RWPE2 (cell line): ENCODE data around the gene DPEP1.

Source experiments
- ATAC-seq: fragments of 200-7000 bp; cut with Tn5 transposase; 3 replicates; pipeline ENCODE4 v1.9.1; 2021; ENCODE audit warnings: low read depth
- DNase-seq: peaks from one replicate; pipeline ENCODE4 v3.0.0-alpha.2; 2020; ENCODE audit warnings: low spot score
- H3K27ac ChIP-seq: fragments of 450-650 bp; 2 replicates; pipeline ENCODE4 v1.5.1; 2017; ENCODE audit warnings: mild to moderate bottlenecking; ENCODE audit not compliant: poor library complexity, severe bottlenecking
- H3K27me3 ChIP-seq: fragments of 250-450 bp; sonication (Bioruptor Pico); 2 replicates; pipeline ENCODE4 v1.5.1; 2021; ENCODE audit warnings: mild to moderate bottlenecking, moderate library complexity; ENCODE audit not compliant: insufficient read depth, poor library complexity, severe bottlenecking
- H3K36me3 ChIP-seq: fragments of 250-450 bp; sonication (Bioruptor Pico); 2 replicates; pipeline ENCODE4 v1.5.1; 2020; ENCODE audit warnings: low read depth, mild to moderate bottlenecking, moderate library complexity
- H3K4me1 ChIP-seq: fragments of 250-450 bp; sonication (Bioruptor Pico); 2 replicates; pipeline ENCODE4 v1.5.1; 2021; ENCODE audit warnings: mild to moderate bottlenecking, moderate library complexity; ENCODE audit not compliant: insufficient read depth, poor library complexity, severe bottlenecking
- H3K4me3 ChIP-seq: fragments of 250-450 bp; sonication (Bioruptor Pico); 2 replicates; pipeline ENCODE4 v1.5.1; 2021; ENCODE audit warnings: mild to moderate bottlenecking, moderate library complexity; ENCODE audit not compliant: severe bottlenecking
- H3K9me3 ChIP-seq: fragments of 250-450 bp; sonication (Bioruptor Pico); 2 replicates; pipeline ENCODE4 v1.5.1; 2021; ENCODE audit warnings: mild to moderate bottlenecking, moderate library complexity; ENCODE audit not compliant: severe bottlenecking
- TF ChIP-seq, protein P1 (sequence below): fragments of 450-650 bp; IDR thresholded peaks from one replicate; pipeline ENCODE4 v1.5.1; 2017; ENCODE audit warnings: mild to moderate bottlenecking, moderate library complexity; ENCODE audit not compliant: poor library complexity, severe bottlenecking

DPEP1 gene

DNA sequence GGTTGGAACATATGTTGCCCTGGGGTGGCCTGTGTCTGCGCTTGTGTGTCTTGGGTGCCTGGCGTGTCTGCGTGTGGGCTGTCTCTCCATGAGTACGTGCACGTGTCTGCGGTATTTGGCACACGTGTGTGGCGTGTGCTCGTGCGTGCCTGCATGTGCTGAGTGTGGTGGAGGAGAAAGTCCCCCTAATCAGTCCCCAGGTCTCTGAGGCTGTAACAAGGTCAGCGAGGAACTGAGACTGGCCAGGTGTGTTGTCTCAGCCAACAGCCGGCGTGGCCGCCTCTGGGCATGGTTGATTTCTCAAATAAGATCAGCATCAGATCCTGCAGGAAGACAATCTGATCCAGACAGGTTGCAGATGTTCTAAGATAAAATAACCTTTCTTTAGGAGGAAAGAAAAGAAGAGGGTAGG is 41.4 kb upstream of the DPEP1 start:
- no peak overlapping the region for H3K27ac ChIP-seq
- TF ChIP-seq, protein P1, sequence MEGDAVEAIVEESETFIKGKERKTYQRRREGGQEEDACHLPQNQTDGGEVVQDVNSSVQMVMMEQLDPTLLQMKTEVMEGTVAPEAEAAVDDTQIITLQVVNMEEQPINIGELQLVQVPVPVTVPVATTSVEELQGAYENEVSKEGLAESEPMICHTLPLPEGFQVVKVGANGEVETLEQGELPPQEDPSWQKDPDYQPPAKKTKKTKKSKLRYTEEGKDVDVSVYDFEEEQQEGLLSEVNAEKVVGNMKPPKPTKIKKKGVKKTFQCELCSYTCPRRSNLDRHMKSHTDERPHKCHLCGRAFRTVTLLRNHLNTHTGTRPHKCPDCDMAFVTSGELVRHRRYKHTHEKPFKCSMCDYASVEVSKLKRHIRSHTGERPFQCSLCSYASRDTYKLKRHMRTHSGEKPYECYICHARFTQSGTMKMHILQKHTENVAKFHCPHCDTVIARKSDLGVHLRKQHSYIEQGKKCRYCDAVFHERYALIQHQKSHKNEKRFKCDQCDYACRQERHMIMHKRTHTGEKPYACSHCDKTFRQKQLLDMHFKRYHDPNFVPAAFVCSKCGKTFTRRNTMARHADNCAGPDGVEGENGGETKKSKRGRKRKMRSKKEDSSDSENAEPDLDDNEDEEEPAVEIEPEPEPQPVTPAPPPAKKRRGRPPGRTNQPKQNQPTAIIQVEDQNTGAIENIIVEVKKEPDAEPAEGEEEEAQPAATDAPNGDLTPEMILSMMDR: no peak
- no peaks in the 10 kb centered on the region for H3K4me1 ChIP-seq
- DNase-seq: no peak
- H3K4me3 ChIP-seq: no peak overlapping the region
- H3K27me3 ChIP-seq: no peaks in the 10 kb centered on the region
- no peak for ATAC-seq
- no peaks in the 10 kb centered on the region for H3K9me3 ChIP-seq
- H3K36me3 ChIP-seq: no peaks in the 10 kb centered on the region

DNA sequence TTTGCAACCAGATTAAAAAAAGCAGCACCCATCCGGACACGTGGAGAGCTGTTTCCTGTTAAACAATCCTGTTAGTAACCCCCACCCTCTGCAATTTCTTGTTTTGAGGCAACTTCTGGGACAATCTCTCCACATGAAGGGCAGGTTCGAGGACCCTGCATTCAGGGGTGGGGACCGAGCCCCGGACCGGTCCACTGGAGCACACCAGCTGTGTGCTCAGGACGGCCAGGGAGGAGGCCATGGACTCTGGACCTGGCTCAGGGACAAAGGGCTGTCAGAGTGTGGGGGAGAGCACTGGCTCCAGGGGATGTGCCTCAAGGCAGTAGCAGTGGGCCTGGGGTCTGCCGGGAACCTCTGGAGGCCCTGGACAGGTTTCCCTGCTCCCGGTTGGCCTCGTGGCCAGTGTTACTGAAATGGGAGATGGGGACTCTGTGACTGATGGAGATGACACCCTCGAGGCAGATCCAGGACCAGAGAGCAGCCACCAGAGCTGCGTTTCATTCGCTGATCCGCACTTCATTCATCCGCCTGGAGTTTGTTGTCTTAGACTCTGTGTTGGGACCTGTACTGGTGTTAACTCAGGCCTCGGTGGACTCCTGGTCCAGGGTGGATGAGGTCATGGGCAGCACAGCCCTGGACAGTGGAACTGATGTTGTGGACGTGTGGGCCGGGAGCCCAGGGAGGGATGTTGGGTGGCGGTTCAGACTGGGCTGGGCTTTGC is 40.8 kb upstream of the DPEP1 start:
- Histone ChIP-seq H3K9me3 (no peaks in the 10 kb centered on the region), H3K36me3 (peaks cover 5% of the 10 kb centered on the region), H3K4me3 (no peak overlapping the region), H3K27me3 (no peaks in the 10 kb centered on the region), H3K27ac (no peak overlapping the region), H3K4me1 (no peaks in the 10 kb centered on the region)
- DNase-seq: no peak
- ATAC-seq: no peak
- TF ChIP-seq, protein P1: no peak

DNA sequence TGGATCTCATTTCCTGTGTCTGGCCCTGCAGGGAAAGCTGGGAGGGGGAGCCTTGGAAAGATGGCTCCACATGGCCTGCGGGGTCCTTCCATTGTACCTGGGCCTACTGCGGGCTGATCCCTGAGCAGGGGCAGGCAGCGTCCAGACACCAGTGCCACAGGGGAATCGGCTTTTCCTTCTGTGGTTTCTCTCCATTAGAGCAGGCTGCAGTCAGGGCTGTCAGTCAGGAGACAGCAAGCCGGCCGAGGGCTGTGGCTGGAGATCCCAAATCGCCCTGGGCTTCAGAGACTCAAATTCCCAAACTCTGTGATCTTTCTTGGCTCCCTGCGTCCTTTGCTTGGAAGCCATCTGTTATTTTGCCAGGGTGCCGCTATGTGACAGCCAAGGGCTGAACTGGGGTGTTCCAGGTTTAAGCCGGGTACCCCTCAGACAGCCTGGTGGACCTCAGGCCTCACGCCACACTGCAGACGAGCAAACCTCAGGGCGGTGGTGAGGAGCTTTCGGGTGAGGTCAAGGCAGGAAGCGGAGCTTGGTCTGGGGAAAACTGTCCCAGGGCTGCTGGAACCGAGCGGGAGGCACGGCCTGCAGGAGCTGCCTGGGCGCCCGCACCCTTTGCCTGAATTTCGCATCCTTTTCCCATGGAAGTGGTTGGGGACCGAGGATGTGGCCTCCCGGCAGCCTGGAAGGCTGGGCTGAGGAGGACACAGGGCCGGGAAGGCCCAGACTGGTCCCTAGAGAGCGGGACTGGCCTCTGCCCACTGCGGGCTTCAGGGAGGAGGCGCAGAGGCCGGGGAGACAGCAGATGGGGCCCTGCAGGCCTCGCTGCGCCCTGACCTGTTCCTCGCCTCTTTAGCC is 39.4 kb upstream of the DPEP1 start:
- TF ChIP-seq, protein P1: no peak
- no peak overlapping the region for H3K4me3 ChIP-seq

DNA sequence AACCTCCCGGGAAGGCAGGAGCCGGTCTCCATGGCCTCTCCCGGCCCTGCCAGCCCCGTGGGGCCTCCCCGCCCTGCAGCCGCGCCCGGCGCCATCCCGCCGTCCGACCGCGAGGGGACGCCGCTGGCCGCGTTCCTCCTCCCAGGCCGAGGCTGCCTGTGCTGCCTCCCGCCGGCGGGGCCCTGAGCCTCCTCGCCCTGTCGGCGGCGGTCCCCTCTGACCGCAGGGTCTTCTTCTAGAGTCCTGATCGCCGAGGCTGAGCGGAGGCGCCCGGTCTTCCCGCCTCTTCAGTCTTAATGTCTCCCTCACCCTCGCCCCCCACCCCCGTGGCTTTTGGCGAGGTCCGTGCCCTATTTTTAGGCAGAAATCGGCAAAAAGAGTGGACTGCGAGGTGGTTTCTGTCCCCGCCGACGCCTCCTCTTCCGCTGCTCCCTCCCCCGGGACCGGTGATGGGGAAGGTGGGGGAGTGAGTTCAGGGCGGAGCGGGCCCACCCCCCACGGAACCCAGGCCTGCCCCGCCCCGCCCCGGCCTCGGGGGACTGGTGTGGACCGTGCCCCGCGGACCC is 38.7 kb upstream of the DPEP1 start:
- Histone ChIP-seq H3K27ac (no peak overlapping the region), H3K4me3 (peak overlapping the region; percentile 81), H3K9me3 (no peaks in the 10 kb centered on the region), H3K27me3 (no peaks in the 10 kb centered on the region), H3K36me3 (peaks cover 13% of the 10 kb centered on the region), H3K4me1 (no peaks in the 10 kb centered on the region)
- TF ChIP-seq, protein P1: peak; percentile 80
- peak; percentile 62 for ATAC-seq
- peak; percentile 65 for DNase-seq

More for the DNA sequence above, 39.4 kb upstream of the DPEP1 start:
- ATAC-seq (no peak; the same call in 2 of the 3 replicates), DNase-seq (peak; percentile 66)
- Histone ChIP-seq H3K36me3 (peaks cover 10% of the 10 kb centered on the region), H3K27ac (no peak overlapping the region), H3K27me3 (no peaks in the 10 kb centered on the region), H3K9me3 (no peaks in the 10 kb centered on the region), H3K4me1 (no peaks in the 10 kb centered on the region)
